CMK (cell line): ENCODE results near the gene UCP1.

Source experiments
- DNase-seq: peaks from one replicate; pipeline ENCODE4 v3.0.0-alpha.2; 2010; ENCODE audit warnings: low read depth

Gene UCP1, protein sequence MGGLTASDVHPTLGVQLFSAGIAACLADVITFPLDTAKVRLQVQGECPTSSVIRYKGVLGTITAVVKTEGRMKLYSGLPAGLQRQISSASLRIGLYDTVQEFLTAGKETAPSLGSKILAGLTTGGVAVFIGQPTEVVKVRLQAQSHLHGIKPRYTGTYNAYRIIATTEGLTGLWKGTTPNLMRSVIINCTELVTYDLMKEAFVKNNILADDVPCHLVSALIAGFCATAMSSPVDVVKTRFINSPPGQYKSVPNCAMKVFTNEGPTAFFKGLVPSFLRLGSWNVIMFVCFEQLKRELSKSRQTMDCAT

DNA sequence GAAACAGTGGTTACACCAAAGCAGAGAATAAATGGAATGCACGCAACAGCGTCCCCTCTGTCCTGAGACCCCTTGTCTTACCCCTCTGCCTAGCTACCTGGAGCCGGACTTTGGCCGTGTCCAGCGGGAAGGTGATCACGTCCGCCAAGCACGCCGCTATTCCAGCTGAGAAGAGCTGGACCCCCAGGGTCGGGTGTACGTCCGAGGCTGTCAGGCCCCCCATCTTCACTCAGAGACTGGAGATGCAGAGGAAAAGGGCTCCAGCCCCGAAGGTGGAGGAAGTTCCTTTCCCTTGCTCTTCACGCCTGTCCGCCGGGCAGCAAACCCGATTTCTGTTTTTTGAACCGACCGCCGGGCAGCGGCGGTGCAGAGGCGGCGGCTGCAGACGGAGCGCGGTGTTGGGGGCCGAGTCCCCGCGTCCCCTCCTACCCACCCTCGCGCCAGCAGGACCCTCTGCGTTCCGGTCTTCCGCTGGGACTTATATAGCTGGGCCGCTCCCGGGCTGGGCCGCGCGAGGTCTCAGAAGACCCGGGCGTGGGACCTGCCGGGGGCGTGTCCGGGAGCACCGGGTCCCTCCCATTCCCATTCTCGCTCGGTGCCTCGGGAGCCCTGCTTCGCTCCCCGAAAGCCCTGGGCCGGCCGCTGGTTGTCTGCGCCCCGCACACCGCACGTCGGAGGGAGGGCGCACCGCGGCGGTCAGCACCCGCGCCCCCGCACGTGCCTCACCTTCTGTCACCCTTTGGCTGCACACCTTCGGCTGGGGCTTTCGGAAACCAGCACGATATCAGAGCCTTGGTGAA is at the start of gene UCP1:
UCP1 (minus strand) TSS at position 455 of the 800 bp plus-strand sequence; CDS start at position 223, 232 bp downstream.
- DNase-seq: no peak

DNA sequence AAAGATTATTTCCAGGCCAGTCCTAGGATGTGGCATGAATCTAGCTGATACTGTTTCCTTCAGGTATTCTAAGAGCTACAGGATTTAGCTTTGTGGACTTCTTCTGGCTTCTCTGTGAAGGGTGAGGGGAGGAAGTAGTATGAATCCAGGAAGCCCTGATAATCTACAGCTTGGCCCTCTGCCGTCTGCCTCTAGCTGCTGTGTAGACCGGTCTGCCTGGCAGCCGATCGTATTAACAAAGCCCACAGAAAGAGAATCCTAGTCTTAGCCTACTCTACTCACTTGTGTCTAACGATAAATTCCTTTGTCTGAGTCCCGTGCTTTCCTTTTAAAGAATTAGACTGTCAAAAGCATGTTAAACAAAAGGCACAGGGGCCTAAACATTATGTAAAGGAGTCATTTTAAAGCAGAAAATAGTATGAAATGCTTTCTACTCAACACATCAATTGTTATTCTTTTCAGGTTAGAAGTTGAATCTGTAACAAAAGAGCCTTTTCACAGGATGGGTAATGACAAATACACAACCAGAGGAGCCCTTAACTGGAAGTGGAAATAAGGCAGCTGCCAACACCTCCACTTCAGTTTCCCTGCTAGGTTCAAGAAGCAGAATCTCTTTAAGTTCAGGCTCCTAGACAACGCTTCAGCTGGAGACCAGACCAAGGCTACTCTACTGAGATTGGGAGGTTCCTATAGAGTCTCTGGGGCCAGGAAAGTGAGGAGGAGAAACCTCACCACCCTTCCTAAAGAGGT is 48.9 kb upstream of the UCP1 start:
- no peak for DNase-seq

DNA sequence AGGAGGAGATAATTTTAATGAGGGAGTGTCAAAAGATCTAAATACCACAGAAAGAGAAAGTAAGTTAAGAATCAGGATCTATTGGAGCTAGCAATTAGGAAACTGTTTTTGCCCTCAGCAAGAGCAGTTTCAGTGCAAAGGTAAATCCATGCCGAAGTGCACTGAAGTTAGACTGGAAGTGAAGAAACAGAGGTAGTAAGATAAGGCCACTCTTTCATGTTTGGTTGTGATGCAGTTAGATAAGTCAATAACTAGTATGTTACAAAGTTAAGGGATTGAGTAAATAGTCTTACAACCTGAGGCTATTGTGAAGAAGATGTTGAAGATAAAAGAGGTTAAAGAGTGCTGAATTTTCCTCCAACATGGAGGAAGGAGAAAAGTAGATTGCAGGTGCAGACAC is 46.7 kb upstream of the UCP1 start:
- no peak for DNase-seq

DNA sequence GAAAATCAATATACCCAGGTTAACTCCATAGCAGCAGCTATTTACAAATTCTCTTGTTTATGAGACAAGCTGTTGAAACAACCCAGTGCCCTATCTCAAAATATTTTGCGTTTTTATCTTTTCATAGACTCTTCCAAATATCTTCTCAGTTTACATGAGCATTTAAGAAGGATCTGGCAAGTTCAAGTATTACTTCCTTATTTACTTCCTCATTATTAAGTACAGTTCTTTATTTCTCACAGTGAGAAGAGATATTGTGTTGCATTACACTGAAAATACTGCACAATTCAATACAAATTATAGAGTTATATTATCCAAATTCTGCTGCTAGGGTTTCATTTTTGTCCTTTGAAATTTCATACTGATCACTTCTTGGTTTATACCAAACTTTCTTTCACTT is 43.6 kb upstream of the UCP1 start:
- DNase-seq: no peak

DNA sequence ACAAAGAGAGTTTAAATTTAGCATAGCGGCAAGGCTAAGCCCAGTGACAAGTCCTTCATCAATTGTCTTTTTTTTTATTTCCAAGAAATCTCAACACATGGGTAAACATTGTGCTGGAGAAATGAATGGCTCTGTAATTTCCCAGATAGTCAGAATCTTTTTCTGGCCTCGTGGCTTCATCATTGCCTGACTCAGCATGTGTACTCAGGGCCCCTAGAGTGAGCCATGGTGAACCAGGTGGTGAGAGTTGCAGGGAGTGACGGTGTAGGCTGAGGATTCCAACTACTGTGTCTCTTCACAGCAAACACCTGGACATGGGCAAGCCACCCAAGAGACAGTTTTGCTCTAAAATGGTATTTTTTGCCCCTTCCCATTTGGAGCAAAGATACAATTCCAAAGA is 43.1 kb upstream of the UCP1 start:
- DNase-seq: no peak

DNA sequence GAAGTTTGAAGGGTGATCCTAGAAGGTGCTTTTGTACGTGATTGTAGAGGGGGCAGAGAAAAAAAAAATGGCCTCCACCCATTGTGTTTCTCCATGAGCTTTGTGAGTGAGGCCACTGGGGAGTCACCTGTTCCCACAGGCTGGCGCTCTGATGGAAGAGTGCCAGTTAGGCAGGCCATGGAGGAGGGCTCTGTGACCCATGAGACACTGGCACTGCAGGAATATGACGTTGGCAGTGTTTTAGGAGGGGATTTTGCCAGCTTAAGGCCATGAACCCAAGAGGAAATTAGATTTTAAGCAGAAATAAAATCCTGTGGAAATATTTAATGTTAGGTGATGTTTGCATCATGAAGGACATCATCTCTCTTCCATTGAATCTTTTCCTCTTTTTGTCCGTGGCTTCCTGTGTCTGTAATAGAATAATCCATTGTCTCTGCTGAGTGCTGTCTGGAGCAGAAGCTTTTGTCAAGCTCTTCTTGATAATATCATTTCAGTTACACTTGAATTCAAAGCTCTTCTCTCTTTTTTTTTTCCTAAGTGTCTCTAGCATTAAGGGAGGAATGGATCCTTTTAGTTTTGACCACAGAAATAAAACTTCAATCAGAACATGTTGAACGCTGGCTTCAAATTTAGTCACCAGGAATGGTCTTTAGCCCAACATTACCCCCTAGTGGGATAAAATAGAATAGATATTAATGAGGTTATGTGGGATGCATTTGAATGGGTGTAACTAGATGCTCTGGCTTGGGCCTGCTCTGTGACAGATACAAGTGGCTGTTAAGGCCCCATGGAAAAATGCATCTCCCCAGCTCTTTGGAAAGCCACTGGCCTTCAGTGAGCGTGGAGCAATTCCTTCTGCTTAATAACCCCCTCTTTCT is 41.0 kb upstream of the UCP1 start:
- DNase-seq: no peak

DNA sequence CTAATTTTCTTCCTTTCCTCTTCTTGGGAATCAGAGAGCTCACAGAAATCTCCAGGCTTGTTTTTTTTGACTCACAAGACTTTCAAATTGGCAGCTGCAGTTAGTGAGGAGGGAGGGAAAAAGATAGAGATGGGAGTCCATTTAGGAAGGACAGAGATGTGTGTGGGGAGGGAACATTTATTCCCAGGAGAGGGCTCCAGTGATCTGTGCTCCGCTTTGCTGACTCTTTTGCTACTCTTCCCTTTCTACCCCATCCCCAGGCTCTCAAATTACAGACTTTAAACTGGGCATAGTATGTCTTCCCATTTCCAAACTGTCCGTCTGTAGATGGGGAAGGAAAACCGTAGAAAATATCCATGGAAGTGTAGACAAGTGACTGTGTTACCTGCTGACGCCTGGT is 39.1 kb upstream of the UCP1 start:
- no peak for DNase-seq

DNA sequence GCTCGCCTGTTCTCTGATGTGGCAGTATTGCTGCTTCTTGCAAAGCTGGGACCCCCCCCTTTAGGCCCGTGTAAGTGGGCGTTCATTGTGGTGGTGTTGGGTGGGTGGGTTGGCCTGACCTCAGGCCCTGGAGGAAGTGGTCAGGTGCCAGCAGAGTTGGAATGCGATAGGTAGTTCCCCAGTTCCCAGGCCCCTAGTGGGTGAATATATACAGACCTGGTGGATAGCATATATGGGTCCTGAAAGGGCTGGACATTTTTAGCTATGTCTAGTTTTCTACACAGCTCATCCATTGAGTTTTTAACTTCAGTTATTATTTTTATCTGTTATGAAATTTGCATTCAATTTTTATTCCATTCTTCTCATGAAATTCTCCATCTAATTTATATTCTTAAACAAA is 35.8 kb upstream of the UCP1 start:
- DNase-seq: no peak

DNA sequence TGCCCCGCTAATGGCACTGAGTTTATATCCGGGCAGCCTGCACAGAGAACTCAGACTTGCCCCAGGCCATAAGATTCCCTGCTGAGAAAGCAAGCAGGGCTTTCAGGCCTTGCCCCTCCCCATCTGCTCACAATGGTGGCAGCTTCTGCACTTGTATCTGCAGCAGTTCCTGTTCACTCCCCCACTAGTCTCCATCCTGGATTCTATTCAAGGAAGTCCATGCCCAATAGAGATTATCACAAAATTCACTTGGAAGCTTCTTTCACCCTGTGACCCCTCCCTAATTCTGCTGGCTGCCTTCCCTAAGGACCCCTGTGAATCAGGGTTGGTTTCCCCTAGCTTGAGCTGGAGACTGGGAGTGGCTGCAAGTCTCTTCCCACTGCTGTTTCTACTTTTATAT is 34.5 kb upstream of the UCP1 start:
- no peak for DNase-seq

DNA sequence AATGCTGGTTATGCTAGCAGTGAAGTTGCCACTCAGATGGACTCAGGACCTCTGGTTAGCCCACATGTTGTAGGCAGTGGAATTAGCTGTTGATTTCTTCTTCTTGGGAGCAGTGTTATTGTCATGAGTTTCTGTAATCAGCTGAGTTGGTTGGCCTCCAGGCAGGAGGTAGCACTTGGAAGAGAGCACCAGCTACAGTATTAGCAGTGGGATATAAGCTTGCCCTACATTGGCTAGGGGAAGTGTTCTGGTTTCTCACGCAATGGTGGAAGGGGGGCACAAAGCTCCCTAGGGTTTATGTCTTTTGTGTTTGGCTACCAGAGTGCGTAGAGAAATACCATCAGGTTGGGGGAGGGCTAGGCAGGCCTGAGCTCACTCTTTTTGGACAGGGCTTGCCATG is 34.0 kb upstream of the UCP1 start:
- no peak for DNase-seq

DNA sequence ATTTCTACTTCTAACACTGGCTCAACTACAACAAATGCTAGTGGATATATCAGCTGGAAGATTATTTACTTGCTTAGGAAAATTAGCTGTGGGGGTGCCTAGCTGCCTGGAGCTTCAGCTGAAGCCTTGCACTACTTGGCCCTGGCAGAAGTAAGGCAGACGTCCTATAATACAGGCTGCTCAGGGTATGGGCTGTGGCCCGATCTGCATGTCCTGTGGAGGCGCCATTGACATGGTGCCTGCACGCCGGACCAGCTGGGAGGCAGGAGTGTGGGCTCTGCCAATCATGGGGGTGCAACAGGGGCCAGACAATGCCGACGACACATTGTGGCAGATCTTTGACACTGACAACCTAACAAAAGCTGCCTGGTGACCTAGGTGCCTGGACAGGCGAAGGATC is 31.6 kb upstream of the UCP1 start:
- no peak for DNase-seq

DNA sequence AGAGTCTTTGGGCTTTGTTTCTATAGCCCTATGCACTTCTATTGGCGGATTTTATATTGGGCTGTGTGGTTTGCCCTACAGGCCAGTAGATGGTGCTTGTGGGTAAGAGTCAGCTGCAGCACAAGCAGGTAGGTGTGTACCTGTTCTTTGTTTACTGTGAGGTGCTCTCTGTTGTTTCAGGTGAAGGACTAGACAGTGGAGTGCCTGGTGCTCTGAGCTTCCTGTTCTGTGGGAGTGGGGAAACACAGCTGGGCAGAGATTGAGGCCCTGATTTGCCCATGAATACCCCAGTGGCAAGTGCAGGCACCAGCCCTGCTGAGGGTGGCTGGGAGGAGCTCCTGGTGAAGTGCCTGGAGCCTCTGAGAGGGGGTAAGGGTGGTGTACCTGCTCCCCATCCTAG is 26.3 kb upstream of the UCP1 start:
- DNase-seq: no peak

DNA sequence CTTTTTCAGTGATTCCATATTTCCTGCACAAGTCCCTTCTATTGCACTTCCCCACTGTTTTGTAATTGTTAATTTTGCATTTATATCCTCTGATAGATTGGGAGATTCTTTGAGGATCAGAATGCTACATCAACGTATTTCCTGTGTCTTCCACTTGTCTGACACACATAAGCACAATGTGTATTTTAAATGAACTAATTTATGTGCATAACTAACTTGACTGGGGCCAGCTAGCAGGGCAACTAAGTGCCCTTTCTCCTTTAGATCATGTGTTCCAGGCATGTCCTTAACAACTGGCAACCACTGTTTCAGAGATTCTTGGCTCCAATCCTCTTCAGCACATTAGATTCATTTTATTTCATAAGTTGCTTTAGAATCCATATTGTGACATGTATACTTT is 15.7 kb upstream of the UCP1 start:
- DNase-seq: no peak

DNA sequence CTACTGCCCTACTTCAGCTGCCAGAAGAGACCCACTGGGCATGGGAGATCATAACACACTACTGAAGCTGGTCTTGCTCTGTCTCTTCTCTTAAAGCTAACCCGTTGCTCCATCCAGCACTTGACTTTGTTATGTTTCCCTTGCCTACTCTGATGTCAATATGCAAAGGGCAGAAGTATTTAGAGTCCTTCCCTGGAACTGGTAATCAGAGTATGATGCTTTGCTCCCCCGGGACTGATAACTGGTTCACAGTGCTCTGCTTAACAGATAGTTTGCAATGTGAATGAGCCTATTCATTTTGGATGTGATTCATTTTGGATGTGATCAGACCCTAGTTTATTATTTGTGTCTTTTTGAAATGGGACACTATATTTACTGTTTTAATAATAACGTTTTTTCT is 12.3 kb upstream of the UCP1 start:
- no peak for DNase-seq

DNA sequence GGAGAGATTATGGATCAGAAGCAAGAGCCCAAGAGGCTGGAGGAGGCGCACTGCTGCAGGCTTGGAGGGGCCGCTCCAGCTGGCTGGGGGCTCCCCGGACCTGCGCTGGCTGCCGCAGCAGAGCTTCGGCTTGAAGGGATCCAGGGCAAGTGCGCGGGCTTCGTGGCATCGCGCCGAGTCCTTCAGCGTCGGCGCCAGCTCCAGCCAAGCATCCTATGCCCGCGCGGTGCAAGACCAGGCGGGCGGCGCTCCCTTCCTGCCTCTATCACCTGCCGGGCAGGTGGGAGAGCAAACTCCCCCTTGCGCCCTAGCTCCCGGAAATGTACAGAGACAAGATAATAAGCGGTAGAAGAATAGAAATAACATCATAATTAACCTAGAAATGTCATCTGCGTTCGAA is 10.5 kb upstream of the UCP1 start:
- DNase-seq: no peak

DNA sequence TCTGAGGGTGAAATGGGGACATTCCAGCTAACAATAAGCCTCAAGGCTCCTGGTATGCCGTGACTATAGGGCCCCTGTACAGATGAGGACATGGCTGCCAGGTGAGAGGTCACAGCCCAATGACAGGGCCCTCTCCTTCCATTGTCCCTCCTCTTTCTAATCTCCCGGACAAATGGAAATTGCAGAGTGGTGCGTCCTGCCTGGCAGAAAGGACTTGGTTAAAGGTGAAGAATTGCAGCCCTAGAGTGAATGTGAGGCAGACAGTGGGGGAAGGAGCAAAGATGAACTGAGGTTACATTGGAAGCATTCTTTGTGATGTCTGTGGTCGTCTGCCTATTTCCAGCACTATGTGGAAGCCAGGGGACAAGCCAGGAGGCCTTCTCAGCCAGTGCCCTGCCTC is 6.7 kb upstream of the UCP1 start:
- DNase-seq: no peak

DNA sequence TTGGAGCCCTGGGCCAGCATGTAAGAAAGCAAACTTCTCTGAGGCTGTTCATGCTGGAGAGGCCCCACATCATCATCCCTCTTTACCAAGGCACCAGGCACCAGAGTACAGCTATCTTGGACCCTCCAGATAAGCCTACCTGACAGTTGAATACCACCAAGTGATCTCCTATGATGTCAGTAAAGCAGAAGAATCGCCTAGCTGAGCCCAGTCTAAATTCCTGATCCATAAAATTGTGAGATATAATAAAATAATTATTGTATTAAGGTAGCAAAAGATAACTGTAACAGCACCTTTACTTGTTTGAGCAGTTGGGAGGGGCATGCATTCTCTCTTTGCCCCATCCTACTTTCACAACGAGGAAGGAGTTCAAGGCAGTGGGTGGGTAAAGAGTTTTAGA is 2.9 kb upstream of the UCP1 start:
- no peak for DNase-seq

DNA sequence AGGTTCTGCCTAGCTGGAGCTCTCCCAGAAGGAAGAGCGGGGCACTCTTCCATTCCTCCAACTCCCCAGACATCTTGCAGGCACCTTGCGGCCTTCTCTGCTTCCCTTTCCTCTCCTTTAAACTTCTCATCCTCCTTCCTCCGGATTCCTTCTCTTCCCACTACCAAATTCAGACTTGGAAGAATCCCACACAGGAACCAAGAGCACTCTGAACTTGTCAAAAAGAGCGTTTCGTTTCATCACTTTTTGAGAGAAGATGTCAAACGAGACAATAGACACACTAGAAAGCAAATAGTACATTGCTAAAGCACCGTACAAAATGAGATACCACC is 512 bp upstream of the UCP1 start:
- DNase-seq: no peak

DNA sequence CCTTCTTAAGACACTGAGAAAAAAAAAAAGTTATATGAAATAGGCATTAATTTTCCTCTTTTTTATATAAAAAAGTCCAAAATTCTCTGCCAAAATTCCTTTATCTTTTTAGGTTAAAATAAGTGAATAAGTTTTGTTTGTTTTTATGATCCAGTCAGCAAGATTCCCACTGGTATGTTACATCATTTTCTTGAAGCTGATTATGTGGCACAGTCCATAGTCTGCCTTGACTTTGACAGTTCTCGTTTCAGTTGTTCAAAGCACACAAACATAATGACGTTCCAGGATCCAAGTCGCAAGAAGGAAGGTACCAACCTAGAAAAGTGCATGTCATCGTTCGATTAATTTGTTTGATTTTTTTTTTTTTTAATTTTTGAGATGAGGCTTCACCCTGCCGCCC is 9.1 kb downstream of the UCP1 start:
- DNase-seq: no peak

DNA sequence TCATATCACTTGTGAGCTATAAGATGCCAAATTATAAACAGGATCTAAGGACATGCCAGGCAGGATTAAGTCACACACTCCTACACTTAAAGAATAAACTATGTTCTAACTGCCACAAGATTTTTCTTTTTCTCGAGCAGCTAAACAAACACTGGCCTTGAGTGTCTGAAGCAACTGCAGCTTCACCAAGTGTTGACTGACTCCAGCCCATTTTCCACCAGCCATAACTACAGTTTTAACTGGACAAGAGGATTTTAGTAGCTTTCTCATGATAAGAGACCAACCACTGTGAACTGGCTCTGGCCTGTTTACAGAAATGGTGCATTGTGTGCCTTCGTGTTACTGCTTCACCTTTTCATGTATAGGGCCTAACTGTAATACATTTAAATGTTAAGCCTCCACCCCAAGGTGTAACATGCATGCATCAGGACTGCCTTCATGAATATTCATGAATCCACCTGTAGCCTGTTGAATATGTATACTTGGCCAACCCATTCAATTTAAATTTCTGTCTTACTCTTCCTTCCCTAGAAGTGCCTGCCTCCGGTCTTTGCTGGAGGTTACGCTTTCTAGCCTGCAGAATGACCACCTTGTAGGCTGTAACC is 10.8 kb downstream of the UCP1 start:
- no peak for DNase-seq

DNA sequence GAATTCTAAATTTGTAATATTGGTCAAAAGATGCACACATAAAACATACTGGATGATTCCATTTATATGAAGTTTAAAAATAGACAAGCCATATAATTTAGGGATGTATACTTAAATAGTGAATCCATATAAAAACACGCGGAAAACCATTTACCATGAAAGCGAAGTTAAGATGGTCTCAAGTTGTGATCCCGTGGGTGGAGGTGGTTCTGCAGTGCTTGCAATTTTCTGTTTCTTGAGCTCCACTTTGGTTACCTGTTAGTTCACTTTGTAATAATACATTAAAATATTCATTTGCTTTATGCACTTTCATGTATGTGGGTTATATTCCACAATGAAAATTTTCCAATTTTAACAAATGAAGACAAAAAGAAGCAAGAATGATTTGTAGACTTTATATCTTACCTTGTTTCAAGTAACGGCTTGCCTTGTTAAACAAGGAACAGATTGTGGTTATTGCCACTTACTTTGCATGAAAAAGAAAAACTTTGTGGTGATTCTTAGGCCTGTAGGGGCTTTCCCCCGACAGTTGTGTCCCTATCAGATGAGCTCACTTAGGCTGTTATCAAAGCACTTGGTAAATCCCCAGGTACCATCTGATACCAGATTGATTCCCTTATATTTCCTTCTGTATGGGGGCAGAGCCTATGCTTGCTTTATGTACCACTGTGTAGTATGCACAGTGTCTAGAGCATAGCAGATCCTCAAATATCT is 12.2 kb downstream of the UCP1 start:
- no peak for DNase-seq
